ENCODE data around the gene DPYSL4.

DPYSL4 gene

DNA sequence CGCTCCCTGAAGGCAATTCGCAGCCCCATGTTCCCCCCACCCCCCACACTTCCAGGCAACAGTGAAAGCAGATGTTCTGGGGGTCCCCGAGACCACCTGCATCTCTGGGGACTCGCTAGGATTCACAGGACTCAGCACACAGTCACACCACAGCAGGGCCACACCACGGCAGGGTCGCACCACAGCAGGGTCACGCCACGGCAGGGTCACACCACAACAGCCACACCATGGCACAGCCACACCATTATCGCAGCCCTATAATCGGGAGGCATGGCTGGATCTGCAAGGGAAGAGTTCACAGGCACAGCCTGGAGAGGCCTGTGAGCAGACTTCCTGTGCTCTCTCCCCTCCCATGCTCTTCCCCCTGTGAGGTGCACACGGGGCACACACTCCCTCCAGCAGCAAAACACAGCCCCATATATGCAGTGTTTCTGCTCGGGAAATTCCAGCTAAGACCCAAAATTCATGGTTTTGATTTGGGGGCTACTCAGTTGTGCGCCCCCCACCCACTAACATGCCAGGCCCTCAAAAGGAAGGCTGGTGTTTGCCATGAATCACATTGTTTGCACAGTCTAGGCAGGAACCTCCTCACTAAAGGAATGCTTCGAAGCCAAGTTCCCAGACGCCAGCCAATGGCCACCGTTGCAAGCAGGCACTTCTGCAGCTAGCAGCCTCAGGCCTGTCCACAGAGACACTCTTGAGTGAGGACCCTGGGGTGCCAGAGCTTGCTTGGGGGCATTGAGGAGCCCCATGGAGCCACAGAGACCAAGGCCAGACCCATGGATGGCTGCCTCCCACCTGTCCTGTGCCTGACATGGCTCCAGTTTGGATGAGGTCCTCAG is 7.0 kb upstream of the DPYSL4 start:
- no peak for DNase-seq

DNA sequence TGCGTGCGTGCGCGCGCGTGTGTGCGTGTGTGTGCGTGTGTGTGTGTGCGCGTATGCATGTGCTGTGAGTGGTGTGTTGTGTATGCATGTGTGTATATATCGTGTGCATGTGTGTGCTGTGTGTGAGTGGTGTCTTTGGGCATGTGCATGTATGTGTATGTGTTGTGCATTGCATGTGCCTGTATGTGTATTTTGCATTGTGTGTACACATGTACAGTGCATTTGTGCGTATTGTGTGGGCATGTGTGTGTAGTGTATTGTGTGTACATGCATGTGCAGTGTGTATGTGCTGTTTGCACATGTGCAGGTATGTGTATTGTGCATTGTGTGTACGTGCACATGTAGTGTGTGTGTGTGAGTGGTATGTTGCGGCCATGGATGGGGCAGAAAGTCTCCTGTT is 6.0 kb upstream of the DPYSL4 start:
- no peak for DNase-seq

DNA sequence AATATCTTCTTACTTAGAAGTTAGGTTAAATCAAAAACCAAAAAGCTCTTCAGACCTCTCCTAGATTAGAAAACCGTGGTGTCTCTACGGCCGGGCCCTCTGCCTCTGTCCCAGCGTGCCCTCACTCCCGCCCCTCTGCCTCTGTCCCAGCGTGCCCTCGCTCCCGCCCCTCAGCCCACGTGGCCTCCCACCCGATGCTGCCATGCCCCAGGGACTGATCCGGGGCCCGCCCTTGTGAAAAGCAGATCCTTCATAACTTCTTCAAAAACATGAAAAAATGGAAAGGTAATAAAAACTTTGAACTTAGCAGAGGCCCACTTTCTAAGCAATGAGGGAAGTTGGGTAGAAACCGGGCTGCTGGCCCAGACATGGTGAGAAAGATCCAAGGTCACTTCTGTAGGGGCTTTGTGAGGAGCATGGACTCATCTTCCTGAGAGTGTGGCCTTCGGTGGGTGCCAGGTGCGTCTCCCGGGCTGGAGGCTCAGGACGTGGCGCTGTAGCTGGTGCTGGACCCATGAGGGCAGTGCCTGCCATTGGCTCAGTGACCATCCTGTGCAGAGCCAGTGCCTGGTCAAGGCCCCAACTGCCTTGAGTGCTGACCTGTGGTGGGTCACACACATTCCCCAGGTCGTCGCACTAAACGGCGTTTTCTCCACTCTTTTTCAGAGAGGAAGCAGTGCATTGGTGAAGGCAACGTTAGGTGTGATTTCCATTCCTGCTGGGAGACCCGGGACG is 4.9 kb upstream of the DPYSL4 start:
- no peak for DNase-seq

DNA sequence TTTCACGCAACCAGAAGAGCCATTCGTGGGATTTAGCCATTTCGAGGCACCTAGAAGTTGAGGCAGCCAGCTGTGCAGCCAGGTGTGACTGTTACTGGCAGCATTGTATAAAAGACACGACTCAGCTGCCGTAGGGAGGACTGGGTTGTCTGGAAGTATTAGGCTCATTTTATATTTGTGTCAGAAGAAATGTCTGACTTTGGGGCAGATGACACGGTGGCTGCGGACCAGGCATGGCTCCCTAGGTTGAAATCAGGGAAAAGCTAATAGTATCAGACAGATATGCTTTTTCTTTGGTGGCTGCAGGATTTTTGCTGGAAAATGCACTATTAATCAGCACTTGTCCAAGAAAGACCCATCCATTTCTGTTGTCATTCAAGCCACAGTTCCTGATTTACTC is 4.2 kb upstream of the DPYSL4 start:
- DNase-seq = no peak

DNA sequence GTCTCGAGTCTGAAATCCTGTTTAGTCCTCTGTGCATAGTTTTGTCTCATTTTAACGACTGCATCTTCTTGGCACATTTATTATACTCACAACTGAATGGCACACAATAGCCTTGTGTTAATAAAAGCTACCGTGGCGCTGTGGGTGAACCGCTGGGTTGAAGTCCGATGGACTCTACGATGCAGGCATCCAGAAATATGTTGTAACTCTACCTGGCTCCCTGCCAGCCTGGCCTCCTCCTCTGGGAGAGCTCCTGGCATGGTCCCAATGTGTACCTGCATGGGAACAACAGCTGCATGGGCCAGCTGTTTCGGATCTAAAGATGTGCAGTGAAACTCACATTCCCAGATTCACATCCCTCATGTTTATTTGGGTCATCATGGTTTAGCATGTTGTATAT is 3.7 kb upstream of the DPYSL4 start:
- no peak for DNase-seq

DNA sequence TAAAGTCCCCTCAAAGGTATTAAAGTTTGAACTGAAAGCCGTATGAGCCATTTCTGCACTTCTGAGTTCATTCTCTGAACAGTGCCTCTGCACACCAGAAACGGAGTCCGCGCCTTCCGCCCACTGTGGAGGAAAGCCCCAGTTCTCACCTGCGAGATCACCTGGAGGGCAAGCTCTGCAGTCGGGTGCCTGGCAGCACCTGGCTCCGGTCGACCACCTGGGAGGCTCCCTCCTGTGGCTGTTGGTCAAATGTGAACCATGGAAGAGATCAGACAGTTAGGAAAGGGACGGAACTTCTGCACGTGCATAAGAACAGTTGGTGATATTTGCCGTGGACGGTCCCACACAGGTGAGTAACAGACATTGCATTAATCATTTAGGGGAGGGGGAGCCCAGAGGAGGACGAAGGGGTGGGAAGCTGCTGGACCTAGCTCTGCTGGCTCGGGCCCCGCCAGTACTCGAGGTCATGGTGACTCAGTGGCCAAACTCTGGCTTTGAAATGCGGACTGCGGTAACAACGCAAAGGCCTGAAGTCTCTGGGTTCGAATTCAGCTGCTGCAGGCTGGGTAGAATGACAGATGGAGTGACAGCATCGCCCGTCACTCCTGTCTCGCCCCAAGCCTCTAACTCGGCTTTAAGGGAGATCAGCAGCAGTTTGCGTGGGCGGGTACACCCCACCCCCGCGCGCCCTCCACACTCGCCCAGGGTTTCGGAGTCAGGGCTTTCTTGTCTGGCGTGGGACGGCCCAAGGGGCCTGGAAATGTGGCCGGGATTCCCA is 1.7 kb upstream of the DPYSL4 start:
- DNase-seq = no peak

DNA sequence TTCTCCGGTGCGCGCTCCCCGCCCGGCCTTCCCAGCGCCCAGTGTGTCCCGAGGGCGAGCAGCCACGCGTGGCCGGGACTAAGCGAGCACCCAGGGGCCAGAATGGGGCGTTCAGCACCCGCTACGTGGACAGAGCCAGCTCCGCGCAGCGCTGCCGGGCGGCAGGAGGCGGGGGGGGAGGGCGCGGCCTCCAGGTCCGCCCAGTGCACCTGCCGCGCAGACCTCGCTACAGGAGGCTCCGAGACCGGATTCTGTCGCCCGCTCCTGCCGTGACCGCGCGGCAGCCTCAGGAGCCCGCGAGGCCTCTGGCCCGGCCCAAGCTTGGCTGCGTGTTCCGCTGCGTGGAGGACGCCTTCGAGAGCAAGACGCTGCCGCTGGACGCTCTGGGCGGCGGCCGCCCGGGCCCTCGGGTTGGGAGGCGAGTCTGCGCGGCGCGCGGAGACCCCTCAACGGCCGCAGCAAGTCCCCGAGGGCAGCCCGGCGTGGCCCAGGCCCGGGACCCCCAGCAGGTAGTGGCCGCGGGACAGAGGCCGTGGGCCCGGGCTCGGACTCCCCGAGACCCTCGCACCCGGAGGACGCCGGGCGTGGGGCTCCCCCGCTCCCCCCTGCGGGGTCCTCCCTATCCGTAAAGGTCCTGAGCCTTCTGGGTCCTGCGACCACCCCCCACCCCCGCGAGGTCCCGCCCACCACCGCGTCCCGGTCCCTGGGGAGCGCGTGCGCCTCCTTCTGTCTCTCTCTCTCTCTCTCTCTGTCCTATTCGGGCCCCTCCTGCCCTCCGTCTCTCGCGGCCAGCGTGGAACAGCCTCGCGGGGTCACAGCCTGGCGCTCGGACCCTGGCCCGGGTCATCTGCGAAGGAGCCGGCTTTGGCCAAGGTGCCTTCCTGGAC is 904 bp upstream of the DPYSL4 start:
- peak; percentile 13 for DNase-seq

DNA sequence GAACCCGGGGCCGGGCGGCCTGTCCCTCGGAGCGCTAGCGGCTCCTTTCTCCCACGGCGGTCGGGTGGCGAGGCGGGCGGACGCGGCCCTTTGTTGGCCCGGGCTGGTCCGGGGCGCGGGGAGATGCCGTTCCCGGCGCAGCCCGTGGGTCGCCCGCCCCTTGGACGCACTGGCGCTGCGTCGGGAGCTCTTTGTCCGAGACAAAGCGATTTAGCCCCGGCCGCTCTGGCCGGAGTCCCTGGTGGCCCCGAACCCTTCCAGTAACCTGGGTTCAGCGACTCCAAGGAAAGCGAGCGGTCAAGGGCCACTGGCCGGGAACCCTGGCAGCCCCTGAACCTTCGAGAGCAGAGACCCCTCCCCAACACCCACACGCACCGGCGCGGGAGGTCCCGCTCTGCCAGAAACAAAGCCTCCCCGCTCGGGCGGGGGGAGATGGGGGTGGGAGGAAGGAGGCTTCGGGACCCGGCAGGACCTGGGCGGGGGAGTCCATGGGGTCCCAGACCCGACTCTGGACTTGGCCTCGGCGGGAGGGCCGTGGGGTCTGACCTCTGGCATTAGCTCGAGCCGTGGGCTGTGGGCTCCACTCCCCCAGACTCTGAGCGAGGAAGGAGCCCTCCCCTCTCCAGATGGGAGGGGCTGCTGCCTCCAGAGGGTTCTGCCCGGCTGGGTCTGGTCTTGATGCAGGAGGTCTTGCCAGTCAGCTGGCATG is 836 bp downstream of the DPYSL4 start:
- DNase-seq = no peak

DNA sequence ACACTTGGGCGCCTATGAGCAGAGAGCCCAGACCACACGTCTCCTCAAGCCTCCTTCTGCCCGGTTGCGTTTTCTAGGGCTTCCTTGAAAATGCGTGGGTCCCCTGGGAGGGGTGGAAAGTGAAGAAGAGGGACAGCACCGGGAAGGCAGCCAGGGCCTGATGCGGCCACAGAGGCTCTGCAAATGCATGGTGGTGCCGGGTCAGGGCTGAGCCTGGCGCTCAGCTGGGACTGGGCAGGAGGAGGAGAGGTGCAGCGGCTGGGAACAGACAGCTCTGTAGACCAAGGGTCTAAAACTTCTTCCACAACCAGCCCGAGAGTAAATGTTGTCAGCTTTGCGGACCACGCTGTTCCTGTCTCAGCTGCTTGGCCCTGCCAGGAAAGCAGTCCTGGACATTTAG is 1.6 kb downstream of the DPYSL4 start:
- DNase-seq = no peak

DNA sequence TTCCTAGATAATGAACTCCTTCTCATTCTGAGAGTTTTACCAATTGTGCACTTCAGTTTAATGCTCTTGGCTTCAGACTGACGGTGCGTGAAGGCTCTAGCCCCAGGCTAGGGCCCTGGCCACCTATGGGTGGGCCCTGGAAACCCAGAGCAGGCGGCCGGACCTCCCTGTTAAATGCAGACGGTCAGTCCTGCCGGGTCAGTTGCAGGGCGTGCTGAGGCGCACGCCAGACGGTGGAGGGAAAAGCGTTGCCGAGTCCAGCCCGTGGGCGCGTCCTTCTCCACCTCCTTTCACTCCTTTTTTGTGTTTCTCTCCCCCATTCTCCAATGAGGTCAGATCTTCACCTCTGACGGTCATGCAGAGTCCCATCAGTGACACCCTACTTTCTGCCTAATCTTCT is 2.3 kb downstream of the DPYSL4 start:
- DNase-seq = no peak

DNA sequence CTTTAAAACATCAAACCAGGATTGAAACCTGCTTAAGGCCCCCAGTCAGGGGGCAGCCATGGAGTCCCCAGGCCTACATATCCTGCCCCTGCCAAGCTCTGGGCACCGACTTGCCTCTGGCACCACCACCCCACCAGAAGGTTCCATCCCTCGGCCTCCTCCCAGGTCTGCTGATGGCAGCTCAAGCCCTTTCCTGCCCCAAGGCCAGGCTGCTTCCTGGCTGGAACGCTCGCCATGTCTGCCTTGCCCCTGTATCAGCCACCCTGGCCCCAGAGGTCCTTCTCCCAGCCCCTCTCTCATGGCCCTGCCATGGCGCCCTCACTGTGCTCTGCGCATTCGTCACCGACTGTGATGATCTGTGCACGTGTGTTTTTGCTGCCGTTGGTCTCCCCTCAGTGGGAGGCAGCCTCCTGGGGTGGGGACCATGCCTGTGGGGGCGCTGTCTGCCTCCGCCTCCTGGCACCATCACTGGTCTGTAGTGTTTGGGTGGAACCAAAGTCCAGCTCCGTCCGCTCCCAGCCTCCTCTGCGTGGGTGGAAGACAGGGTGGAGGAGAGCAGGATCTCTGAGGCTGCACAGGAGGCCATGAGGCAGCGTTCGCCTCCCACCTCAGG is 3.2 kb downstream of the DPYSL4 start:
- DNase-seq = no peak

DNA sequence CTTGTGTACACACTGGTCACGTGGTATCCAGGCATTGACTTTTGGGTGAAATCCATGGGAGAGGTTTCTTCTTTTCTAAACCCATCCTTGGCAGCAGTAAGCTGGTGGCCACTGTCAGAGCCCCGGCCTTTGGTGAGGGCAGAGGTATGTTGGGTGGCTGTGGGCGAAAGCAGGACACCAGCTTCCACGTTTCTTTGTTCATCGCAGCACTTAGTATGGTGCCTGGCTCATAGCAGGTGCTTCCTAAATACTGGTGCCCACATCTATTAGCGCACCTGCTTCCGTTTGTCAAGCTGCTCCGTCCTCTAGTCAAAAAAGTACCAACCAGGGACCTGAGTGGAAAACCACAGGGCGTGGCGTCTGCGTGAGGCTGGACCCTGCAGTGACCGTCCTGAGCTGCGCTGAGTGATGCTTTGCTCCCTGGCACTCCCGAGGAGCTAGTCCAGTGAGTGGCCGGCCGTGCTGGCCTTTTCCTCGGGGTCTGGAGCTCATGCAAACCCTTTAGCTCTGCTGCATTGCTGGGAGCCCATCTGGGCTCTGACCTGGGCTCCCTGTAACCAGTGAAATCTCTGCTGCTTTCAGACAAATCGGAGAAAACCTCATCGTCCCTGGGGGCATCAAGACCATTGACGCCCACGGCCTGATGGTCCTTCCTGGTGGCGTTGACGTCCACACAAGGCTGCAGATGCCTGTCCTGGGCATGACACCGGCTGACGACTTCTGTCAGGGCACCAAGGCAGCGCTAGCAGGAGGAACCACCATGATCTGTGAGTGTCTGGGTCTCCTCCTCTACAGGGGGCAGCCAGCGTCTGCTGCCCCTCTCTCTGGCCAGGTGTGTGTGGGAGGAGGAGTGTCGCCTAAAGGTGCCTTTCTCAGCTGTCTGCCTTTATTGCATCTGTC is 5.6 kb downstream of the DPYSL4 start:
- no peak for DNase-seq

DNA sequence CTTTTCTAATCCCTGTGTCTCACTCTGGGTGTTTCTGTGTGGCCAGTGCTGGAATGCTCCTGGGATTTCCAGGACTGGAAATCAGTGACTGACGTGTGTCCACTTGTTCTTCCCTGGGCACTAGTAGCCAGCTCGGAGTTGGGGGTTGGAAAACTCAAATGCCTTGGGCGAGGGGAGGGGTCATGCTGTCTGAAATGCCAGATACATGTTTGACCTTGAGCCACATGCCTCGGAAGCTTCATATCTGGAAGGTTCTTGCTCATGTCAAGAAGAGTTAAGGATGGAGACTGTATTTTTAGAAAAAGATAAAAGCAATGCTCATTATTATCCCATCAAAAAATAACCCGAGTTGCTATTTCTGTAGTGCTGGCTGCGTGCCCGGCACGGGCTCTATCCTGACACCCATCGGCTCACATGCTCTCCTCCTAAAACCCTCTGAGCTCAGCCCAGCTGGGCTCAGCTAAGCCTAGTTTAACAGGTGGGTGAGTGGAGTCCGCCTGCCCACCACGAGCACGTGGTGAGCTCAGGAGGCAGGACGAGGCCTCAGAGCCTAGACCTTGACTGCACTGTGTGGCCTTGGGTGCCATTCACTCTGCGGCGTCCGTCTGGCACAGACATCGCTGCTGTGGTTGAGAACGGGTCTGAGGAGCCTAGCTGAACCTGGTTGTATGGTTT is 6.4 kb downstream of the DPYSL4 start:
- no peak for DNase-seq

DNA sequence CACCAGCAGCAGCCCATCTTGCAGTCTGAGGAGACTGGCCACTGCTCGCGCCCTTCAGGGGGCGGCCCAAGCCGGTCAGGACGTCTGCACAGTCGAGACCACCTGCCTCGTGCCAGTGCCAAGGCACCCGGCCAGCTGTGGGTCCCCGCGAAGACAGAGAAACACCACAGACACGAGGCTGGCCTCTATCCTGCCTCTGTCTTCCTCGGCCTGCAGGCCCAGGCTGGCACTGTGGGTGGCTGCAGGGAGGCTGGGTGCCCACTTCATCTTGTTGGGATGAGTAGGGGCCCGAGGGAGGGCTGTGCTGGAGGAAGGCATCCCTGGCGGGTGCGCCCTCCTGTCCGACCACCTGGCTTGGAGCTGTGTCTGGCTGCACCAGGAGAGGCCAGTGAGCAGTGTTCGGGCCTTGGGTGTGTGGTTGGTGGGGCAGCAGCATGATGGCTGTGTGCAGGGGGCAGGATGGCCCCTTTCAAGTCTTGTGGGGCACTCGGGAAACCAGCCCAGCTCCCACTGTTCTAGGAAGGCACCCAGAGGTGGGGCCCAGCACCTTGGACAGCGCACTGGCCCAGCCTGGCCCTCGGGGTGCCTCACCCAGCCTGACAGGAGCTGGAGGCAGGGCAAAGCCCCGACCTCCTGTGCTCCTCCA is 7.3 kb downstream of the DPYSL4 start:
- no peak for DNase-seq

DNA sequence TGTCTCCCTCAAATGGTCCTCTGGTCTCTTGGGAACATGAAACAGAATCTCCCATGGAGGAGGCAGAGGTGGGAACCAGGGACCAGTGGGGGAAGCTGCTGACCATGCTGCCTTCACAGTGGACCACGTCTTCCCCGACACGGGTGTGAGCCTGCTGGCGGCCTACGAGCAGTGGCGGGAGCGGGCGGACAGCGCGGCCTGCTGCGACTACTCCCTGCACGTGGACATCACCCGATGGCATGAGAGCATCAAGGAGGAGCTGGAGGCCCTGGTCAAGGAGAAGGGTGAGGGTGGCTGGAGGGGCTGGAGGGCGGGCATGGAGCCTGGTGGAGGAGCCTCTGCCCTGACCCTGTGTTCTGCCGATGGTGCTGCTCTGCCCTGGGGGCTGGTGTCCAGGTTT is 8.0 kb downstream of the DPYSL4 start:
- DNase-seq = no peak

DNA sequence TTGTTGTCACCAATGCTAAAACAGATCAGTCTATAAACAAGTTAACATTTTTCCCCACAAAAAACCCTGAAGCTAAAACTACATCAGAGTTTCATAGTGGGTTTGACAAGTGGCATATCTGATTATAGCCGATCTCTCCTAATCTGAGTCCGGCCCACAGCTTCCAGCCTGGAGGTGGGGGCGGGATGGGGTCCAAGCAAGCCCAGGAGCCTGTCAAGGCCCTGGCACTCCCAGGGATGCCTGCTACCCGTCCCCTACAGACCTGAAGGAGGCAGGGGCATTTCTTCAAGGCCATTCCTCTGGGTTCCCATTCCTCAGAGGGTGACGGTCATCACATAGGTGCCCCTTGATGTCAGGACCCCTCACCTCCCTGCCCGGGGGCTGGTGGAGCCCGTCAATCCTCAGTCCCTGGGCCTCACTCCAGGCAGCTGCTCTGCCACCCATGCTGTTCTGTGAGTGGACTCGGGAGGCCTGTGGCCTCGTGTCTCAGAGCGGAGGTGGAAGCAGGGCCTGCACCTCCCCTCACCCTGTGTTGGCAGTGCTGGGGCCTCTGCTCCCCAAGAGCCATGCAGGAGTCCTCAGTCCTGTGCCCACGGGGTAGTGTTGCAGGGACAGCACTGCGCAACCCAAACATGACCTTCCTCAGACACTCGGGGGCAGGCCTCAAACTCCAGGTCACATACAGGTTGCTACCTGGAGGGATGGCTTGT is 8.8 kb downstream of the DPYSL4 start:
- no peak for DNase-seq

DNA sequence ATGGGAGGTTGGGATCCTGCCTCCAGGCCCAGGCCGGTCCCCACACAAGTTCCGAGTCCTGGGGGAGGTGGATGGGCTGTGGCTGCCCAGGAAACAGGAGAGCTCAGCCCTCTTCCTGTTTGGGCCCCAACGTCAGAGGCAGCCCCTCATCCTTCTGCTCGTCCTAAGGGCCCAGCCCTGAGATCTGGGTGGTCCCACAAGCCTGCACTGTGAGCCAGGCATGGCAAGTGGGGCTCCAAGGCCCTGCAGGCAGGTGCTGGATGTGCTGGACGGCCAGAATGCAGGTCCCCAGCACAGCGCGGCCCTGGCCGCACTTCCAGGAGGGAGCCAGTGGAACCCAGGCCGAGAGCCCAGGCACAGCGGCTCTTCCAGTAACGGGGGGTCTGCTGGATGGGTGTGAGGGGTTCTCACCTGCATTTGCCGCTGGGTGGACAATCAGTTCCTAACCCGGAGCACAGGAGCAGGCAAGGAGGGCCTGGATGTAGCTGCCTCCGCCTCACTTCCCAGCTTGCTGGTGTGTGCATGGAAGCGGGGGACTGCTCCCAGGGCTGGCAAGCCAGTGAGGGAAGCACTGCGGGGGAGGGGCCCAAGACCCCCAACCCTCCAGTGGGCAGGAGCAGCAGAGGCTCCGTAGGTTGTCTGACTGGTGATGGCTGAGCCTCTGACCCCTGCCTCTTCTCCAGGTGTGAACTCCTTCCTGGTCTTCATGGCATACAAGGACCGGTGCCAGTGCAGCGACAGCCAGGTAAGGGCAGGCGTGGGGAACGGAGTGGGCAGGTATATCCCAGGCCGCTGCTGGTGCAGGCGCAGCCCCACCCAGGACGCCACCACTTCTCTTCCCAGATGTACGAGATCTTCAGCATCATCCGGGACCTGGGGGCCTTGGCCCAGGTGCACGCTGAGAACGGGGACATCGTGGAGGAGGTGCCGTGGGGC is 9.7 kb downstream of the DPYSL4 start:
- no peak for DNase-seq
